Activated CD8-positive, alpha-beta T cell treated with anti-CD3 and anti-CD28 coated beads, Interleukin-2, amount 10 ng/mL, durations not matched to agents 7 days and 5 days (primary cell): ENCODE results near the gene COL18A1. TPM values are rescaled to one million over a fixed set of nuclear protein-coding genes. Genes with fewer than 3 reads are reported as not detected.
A peak's percentile ranks its signal among the peaks of the same experiment; 100 is the strongest.

Experiments used
- ATAC-seq: fragments of 150-1000 bp; cut with Tn5 transposase; one replicate; pipeline ENCODE4 v1.10.0; 2021; ENCODE audit warnings: moderate library complexity
- CTCF ChIA-PET: fragments of 350-600 bp; sonication (Branson Sonifier 250); formaldehyde crosslinking; loops from one replicate; lab custom pipeline; 2021; ENCODE audit warnings: antibody characterized with exemption; lab: Charles Lee
- POLR2A ChIA-PET: fragments of 350-600 bp; sonication (Branson Sonifier 250); formaldehyde crosslinking; loops from one replicate; lab custom pipeline; 2021; ENCODE audit warnings: antibody characterized with exemption; lab: Charles Lee
- DNase-seq: peaks from one replicate; pipeline ENCODE4 v3.0.0-alpha.2; 2020
- H3K27ac Mint-ChIP-seq: one replicate; pipeline ENCODE4 v1.8.0; 2021; ENCODE audit warnings: mild to moderate bottlenecking, mixed read lengths
- H3K27me3 Mint-ChIP-seq: one replicate; pipeline ENCODE4 v1.8.0; 2021; ENCODE audit warnings: low read depth, mixed read lengths
- H3K36me3 Mint-ChIP-seq: one replicate; pipeline ENCODE4 v1.8.0; 2021; ENCODE audit warnings: low read depth, mixed read lengths
- H3K4me1 Mint-ChIP-seq: one replicate; pipeline ENCODE4 v1.8.0; 2021; ENCODE audit warnings: low read depth, mixed read lengths
- H3K4me3 Mint-ChIP-seq: one replicate; pipeline ENCODE4 v1.8.0; 2021; ENCODE audit warnings: mild to moderate bottlenecking, mixed read lengths
- H3K9me3 Mint-ChIP-seq: one replicate; pipeline ENCODE4 v1.8.0; 2022; ENCODE audit warnings: mixed read lengths; ENCODE audit not compliant: insufficient read depth
- total RNA-seq, 2 experiments: library from RNA; stranded (reverse); gene quantifications; one replicate each; pipeline ENCODE4 v1.2.3, GENCODE V29; 2021

Gene COL18A1
- total RNA-seq, 2 experiments from 2014 or later = 24.1 to 28.7 TPM

- ChIA-PET POLR2A (no interaction called here), CTCF (interaction anchor here (0.6 kb wide), 1 partner anchor 33 kb away, joined by 3 read pairs; no protein-coding TSS in a partner anchor)
Measured at GRCh38 chr21:45465611-45466329, 60.8 kb downstream of the COL18A1 start.

DNA sequence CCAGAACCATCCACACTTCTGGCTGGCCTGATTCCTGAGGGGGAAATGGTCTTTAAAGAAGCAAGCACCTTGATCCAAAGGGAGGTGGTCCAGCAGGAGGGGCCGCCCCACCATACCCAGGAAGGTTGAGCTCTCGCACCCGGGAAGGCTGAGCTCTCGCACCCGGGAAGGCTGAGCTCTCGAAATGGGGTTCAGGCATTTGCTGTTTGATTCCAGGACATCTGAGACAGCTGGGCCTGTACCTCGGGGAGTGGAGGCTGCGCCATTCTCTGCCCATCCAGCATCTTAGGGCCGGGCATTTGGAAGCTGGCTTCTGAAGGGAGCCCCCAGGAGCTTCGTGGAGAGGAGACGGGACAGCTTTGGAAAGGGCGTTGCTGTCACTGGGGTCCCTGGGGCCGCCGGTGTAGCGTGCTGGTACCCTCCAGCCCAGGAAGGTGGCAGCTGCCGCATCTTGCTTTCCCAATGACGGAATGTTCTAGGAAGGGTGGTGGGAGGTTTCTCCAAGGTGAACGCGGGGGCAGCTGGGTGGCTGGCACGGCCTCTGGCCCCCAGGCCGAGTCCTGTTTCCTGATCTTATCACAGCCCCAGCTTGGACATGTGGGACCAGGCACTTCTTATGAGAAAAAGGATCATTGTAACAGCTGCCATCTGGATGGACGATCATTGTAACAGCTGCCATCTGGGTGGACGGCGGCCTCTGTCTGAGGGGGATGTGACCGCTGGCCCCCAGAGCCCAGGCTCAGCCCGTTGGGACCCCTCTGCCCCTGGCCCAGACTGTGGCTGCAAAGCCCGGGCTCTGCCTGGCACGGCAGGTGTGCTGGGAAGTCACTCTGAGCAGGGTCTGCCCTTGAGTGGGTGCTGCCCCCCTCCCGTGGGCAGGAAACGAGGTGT lies 61.6 kb downstream of the COL18A1 start:
- ATAC-seq = no peak
- Mint-ChIP-seq H3K9me3 (no peaks in the 10 kb centered on the region), H3K36me3 (no peaks in the 10 kb centered on the region), H3K27me3 (peaks cover 12% of the 10 kb centered on the region), H3K4me1 (peaks cover 9% of the 10 kb centered on the region), H3K4me3 (no peak overlapping the region), H3K27ac (no peak overlapping the region)
- ChIA-PET CTCF (interaction anchor here (1.4 kb wide), 1 partner anchor 12 kb away, joined by 4 read pairs; no protein-coding TSS in a partner anchor), POLR2A (no interaction called here)
- DNase-seq = no peak

More at GRCh38 chr21:45465611-45466329, 60.8 kb downstream of the COL18A1 start:
- H3K27ac Mint-ChIP-seq = no peak overlapping the region
- no peak for DNase-seq
- peaks cover 3% of the 10 kb centered on the region for H3K4me1 Mint-ChIP-seq
- ATAC-seq = no peak
- H3K9me3 Mint-ChIP-seq = no peaks in the 10 kb centered on the region
- no peaks in the 10 kb centered on the region for H3K36me3 Mint-ChIP-seq
- no peak overlapping the region for H3K4me3 Mint-ChIP-seq
- H3K27me3 Mint-ChIP-seq = peaks cover 12% of the 10 kb centered on the region

- no peak for DNase-seq
- POLR2A ChIA-PET = no interaction called here
- ATAC-seq = no peak
Measured at GRCh38 chr21:45467221-45467779, 62.3 kb downstream of the COL18A1 start.

DNA sequence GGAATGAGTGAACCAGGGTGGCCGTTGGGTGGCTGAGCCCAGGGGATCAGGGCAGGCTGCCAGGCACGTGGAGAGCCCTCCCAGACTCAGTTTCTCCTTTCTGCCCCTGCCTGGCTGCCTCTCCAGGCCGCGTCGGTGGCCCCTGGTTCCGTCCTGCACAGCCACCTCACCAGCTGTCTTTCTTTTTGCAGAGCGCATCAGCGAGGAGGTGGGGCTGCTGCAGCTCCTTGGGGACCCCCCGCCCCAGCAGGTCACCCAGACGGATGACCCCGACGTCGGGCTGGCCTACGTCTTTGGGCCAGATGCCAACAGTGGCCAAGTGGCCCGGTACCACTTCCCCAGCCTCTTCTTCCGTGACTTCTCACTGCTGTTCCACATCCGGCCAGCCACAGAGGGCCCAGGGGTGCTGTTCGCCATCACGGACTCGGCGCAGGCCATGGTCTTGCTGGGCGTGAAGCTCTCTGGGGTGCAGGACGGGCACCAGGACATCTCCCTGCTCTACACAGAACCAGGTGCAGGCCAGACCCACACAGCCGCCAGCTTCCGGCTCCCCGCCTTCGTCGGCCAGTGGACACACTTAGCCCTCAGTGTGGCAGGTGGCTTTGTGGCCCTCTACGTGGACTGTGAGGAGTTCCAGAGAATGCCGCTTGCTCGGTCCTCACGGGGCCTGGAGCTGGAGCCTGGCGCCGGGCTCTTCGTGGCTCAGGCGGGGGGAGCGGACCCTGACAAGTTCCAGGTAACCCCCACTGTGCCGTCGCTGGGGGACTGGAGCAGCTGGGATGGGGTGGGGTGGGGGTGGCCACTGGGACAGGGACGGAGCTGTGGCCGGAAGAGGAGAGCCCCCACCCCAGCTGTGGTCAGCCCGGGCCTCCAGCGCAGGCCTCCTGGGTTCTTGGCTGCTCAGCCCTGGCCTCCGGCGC lies 63.3 kb downstream of the COL18A1 start:
- Mint-ChIP-seq H3K36me3 (no peaks in the 10 kb centered on the region), H3K27ac (no peak overlapping the region), H3K27me3 (peaks cover 4% of the 10 kb centered on the region), H3K4me1 (peaks cover 9% of the 10 kb centered on the region), H3K9me3 (no peaks in the 10 kb centered on the region), H3K4me3 (no peak overlapping the region)
- ChIA-PET CTCF (no interaction called here), POLR2A (no interaction called here)
- DNase-seq = no peak
- no peak for ATAC-seq

More at GRCh38 chr21:45467221-45467779, 62.3 kb downstream of the COL18A1 start:
- H3K9me3 Mint-ChIP-seq = no peaks in the 10 kb centered on the region
- CTCF ChIA-PET = interaction anchor here (1.4 kb wide), 1 partner anchor 12 kb away, joined by 4 read pairs; no protein-coding TSS in a partner anchor
- H3K27ac Mint-ChIP-seq = no peak overlapping the region
- no peaks in the 10 kb centered on the region for H3K36me3 Mint-ChIP-seq
- peaks cover 8% of the 10 kb centered on the region for H3K27me3 Mint-ChIP-seq
- H3K4me3 Mint-ChIP-seq = no peak overlapping the region
- H3K4me1 Mint-ChIP-seq = peaks cover 9% of the 10 kb centered on the region

GRCh38 chr21:45468971-45469272 lies 64.0 kb downstream of the COL18A1 start:
- ChIA-PET POLR2A (no interaction called here), CTCF (no interaction called here)
- DNase-seq = no peak
- Mint-ChIP-seq H3K4me3 (no peak overlapping the region), H3K4me1 (peaks cover 9% of the 10 kb centered on the region), H3K27ac (no peak overlapping the region), H3K27me3 (no peaks in the 10 kb centered on the region), H3K9me3 (no peaks in the 10 kb centered on the region), H3K36me3 (no peaks in the 10 kb centered on the region)
- ATAC-seq = no peak

DNA sequence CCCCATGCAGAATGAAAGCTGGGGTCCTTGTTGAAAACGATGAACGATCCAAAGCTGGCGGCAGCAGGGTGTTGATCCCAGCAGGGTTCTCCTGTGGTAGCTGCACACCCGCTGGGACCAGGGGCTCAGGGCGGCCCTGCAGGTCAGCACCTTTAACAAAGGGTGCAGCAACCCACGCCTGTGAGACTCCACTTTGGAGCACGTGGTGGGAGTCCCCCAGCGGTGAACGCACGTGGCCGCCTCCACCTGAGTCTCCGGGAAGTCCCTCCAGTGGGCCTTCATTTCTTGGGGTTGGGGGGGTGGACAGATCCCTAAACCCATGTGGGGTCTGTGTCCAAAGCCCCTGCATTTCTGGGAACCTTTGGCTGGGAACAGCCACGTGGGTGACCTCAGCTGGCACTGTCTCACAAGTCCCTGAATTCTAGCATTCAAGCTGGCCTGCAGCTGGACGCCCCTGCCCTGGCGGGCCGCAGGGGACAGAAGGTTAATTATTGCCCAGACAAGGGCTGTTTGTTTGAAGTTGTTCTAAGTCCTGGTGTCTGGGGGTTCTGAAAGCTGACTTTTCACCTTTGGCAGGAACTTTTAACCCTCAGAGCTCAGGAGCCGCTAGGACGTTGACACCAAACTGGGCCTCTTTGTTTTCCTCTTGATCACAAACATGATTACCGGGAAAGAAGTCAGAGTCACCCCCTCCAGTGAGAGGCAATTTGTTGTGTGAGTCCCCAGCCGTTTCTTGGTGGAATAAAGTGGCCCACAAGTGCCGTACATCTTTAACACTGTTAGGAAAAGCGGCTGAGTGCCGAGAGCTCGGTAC lies 64.5 kb downstream of the COL18A1 start:
- H3K4me3 Mint-ChIP-seq = no peak overlapping the region
- CTCF ChIA-PET = no interaction called here
- H3K4me1 Mint-ChIP-seq = peaks cover 9% of the 10 kb centered on the region
- no peaks in the 10 kb centered on the region for H3K9me3 Mint-ChIP-seq
- H3K36me3 Mint-ChIP-seq = no peaks in the 10 kb centered on the region
- no peak for DNase-seq
- no peak overlapping the region for H3K27ac Mint-ChIP-seq
- ATAC-seq = no peak
- H3K27me3 Mint-ChIP-seq = no peaks in the 10 kb centered on the region
- POLR2A ChIA-PET = no interaction called here

- Mint-ChIP-seq H3K4me3 (no peak overlapping the region), H3K27ac (no peak overlapping the region), H3K27me3 (no peaks in the 10 kb centered on the region), H3K9me3 (no peaks in the 10 kb centered on the region), H3K36me3 (no peaks in the 10 kb centered on the region), H3K4me1 (peaks cover 9% of the 10 kb centered on the region)
- CTCF ChIA-PET = no interaction called here
- DNase-seq = no peak
- ATAC-seq = no peak
- POLR2A ChIA-PET = no interaction called here
Measured at GRCh38 chr21:45470087-45470515, 65.1 kb downstream of the COL18A1 start.

- peak overlapping the region; percentile 55 for H3K27ac Mint-ChIP-seq
- peaks cover 9% of the 10 kb centered on the region for H3K4me1 Mint-ChIP-seq
- no peaks in the 10 kb centered on the region for H3K27me3 Mint-ChIP-seq
- no peak for DNase-seq
- no peak for ATAC-seq
- no peak overlapping the region for H3K4me3 Mint-ChIP-seq
- ChIA-PET CTCF (no interaction called here), POLR2A (no interaction called here)
- H3K36me3 Mint-ChIP-seq = no peaks in the 10 kb centered on the region
- H3K9me3 Mint-ChIP-seq = no peaks in the 10 kb centered on the region
Measured at GRCh38 chr21:45470773-45471524, 66.0 kb downstream of the COL18A1 start.

DNA sequence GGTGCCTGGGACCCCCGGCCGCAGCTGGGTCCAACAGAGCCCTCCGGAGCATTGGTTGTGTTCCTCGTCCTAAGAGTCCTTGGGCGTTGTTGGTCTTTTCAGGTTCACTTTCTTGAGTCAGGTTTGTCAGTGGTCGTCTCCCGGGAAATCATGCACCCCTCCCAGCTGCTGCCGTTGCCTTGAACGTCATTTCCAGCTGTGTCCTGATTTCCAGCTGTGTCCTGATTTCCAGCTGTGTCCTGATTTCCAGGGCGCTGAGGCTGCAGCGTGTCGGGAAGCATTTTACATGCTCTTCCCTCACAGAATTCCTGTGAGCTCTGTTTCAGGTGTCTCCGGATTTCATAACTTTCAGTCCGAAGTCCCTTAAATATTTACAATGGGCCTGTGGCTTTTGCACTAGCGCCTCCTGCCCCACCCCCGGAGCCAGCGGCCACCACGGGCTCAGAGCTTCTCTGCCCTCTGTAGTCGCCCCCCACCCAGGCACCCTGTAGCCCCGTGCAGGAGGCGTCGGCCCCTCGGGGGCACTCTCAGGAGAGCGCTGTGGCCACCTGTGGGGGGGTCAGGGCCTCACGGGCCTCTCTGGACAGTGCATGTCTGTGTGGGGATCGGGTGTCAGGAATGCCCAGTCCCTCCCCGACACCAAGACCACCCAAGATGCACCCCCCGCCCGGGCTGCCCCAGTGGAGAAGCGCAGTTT lies 66.7 kb downstream of the COL18A1 start:
- Mint-ChIP-seq H3K9me3 (no peaks in the 10 kb centered on the region), H3K27me3 (no peaks in the 10 kb centered on the region), H3K27ac (no peak overlapping the region), H3K4me3 (no peak overlapping the region), H3K4me1 (peaks cover 12% of the 10 kb centered on the region), H3K36me3 (no peaks in the 10 kb centered on the region)
- ChIA-PET POLR2A (no interaction called here), CTCF (no interaction called here)
- no peak for ATAC-seq
- no peak for DNase-seq
